Fibroblast of gingiva (primary cell): ENCODE data around the gene GOLGA5.
"Not testable (repeated sequence)": the region's sequence is repeated elsewhere in the genome, so short reads cannot be mapped to it uniquely, and the experiment has no call there.

Experiments
- DNase-seq: peaks from one replicate; pipeline ENCODE4 v3.0.0-alpha.2; 2011; ENCODE audit warnings: low read depth

The GOLGA5 gene

DNA sequence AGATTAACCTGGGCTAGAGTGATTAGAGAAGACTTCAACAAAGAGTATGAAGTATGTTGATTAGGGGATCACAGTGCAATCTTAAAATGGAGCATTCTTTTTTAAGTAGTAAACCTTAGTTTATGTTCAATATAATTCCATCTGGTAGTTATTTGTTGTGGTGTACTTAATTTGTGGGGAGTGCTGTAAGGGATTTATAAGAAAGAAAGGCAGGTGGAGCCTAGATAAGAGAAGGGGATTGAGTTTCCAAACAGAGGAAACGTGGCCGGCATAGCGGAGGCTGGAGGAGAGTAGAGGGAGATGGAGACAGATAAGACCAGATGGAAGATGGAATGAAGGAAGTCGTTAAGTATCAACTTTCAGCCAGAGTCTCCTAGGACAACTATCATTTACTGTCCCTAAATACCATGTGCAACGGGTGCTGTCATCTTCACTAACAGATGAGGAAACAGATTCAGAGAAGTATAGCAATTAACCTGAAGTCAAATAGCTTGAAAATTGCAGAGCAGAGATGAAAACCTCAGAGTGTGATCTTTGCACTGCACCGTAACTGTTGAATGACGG lies 38.1 kb downstream of the GOLGA5 start:
- DNase-seq = no peak

GRCh38 chr14:92841930-92842329 lies 47.8 kb downstream of the GOLGA5 start:
- no peak for DNase-seq

DNA sequence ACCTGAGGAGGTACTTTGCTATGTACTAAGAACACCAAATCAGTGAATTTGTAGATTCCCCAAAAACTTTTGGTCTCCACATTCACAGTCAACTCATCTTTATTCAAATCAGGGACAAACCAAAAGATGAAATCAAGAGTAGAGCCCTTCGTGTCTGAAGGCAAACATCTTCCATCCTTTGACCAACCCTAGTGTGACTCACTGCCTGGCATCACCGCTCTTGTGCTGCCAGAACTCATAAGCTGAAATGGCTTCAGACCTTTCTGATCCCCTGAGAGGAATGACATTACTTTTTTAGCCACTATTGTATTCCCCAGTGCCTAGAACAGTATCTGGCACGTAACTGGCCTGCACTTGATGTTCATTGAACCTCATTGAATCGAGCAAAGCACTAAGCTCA lies 50.1 kb downstream of the GOLGA5 start:
- no peak for DNase-seq

DNA sequence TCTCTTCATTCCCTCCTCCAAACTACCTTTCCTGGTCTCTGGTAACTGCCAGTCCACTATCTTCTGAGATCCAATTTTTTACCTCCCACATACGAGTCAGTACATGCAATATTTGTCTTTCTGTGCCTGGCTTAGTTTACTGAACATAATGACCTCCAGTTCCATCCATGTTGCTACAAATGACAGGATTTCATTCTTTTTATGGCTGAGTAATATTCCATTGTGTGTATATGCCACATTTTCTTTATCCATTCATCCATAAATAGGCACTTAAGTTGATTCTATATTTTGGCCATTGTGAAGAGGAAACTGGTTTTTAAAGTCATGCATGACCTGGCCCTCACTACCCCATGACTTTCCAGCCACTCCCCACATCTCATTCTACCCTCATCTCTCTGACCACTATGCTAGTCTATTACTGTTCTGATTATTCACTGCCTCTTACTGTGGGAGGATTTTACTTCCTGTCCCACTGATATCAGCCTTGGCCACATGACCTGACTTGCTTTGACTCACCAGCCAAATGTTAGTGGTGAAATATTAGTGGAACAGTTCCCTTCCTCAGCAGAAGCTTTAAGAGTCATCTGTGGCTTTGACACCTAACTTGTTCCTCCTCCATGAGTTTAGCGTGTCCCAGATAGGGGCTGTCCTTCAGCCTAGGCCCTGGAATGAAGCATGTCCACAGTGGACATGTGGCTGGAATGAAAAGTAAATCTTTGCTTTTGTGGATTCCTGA lies 52.2 kb downstream of the GOLGA5 start:
- peak; percentile 27 for DNase-seq

DNA sequence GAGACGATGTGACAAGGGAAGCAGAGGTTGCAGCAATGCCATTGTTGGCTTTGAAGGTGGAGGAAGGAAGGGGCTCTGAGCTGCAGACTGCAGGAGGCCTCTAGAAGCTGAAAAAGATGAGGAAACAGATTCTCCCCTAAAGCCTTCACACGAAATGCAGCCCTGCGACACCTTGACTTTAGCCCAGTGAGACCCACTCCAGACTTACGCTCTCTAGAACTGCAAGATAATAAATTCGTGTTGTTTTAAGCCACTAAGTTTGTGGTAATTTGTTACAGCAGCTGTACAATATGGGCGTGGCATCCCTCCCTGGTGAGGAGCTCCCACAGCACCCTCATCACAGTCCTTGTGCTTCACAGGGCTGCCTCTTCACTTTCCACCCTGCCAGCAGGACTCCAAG lies 53.2 kb downstream of the GOLGA5 start:
- DNase-seq = no peak

- no peak for DNase-seq
These were observed 53.6 kb downstream of the GOLGA5 start for GRCh38 chr14:92847749-92848148.

GRCh38 chr14:92848887-92849286 lies 54.8 kb downstream of the GOLGA5 start:
- DNase-seq = no peak

DNA sequence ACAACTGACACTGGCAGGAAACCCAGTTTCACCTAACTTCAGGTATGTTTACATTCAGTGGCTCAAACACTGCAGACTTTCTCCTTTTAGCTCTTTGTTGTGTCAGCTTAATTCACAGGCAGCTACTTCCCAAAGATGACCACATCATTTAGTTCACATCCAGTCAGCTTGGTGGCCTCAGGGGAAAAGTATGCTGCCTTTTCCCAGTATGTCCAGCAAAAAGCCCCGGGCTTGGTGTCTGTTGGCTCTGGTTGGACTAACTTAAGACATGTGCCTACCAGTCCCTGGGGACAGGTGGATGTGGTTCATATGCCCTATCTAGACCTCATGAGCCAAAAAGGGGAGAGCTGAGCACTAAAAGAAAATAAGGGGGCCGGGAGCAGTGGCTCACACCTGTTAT lies 56.4 kb downstream of the GOLGA5 start:
- peak; percentile 39 for DNase-seq

DNA sequence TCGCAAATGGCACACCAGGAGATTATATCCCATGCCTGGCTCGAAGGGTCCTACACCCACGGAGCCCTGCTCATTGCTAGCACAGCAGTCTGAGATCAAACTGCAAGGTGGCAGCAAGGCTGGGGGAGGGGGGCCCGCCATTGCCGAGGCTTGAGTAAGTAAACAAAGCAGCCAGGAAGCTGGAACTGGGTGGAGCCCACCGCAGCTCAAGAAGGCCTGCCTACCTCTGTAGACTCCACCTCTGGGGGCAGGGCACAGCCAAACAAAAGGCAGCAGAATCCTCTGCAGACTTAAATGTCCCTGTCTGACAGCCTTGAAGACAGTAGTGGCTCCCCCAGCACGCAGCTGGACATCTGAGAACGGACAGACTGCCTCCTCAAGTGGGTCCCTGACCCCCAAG lies 59.0 kb downstream of the GOLGA5 start:
- DNase-seq = not testable (repeated sequence)

DNA sequence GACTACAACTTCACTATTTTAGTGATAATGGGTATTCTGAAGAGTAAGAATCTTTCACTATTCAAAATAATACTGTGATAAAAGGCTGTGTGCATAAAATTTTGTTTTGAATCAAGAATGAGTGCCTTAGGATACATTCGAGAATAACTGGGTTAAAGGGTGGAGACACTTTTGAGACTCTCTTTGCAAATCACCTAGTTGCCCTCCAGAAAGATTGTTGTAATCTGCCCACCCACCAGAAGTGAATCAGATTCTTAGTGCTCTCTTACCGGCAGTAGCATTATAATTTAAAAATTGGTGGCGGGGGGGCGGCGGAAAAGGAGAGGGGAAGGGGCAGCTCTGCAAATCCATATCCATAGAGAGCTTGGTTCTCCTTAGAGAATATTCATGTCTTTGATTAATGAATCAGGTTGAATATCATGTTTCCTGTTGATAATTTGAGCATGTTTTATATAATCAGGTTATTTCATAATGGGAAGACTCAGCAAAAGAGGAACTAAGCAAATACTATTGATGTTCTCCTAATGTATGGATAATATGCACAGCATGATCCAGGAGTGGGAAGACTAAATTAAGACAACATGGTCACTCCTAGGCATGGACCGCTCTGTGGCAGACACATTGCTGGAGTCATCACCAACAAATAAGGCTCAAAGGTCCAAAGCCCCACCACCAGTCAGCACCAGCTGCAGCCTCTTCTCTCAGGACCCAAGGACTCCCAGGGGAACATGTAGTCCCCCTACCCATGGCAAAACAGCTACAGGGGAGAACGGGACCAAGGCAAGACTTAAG lies 66.1 kb downstream of the GOLGA5 start:
- no peak for DNase-seq

DNA sequence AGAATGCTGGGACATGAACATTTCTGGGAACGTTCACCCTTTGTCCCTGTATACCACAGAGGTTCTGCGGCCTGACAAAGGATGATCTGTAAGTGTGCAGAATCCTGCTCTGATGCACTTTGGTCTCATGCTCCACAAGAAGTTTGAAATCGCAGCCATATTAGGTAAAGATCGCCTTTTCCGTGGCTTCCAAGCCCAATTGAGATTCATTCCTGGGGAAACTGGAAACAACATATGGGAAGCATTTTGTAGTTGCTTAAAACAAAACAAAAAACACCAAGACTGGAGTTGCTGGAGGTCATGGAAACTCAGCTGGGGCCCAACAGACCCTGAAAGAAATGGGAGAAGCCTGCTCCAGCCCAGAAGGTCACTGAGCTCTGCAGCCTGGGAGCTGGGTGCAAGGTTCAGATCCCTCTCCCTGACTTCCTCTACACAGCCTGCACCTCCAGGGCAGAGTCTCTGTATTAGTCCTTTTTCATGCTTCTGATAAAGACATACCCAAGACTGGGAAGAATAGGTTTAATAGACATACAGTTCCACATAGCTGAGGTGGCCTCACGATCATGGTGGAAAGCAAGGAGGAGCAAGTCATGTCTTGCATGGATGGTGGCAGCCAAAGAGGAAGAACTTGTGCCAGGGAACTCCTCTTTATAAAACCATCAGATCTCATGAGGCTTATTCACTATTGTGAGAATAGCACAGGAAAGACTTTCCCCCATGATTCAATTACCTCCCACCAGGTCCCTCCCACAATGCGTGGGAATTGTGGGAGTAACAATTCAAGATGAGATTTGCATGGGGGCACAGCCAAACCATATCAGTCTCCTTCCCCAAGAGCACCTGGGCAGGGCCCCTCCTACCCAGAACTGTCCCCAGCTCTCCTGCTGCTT lies 68.0 kb downstream of the GOLGA5 start:
- DNase-seq = no peak

DNA sequence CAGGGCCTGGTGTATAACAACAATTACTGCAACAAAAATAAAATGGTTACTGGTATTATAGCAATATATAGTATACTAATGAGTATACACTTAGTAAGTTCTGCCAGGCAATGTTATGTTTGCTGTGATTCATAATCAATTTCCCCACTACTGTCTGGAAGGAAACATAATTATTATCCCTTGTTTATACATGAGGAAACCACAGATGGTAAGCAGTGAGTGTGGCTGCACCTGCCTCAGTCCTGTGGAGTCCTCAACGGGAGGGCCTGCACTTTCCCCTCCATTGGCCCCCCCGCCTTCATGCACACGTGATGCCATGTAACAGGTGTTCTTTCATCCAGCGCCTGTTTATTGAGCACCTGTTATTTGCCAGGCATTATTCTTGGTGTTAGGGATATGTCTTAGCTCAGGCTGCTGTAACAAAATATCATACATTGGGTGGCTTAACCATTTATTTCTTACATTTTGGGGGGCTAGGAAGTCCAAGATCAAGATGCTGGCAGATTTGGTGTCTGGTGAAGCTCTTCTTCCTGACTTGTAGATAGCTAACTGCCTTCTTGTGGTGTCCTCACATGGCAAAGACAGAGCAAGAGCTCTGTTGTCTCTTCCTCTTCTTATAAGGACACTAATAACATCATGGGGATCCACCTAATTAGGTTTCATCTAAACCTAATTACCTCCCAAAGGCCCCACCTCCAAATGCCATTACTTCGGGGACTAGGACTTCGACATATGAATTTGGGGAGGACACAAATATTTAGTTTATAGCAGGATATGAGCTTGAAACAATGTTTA lies 69.4 kb downstream of the GOLGA5 start:
- DNase-seq = no peak

GRCh38 chr14:92865674-92866073 lies 71.6 kb downstream of the GOLGA5 start:
- no peak for DNase-seq

GRCh38 chr14:92866181-92866752 lies 72.2 kb downstream of the GOLGA5 start:
- no peak for DNase-seq

DNA sequence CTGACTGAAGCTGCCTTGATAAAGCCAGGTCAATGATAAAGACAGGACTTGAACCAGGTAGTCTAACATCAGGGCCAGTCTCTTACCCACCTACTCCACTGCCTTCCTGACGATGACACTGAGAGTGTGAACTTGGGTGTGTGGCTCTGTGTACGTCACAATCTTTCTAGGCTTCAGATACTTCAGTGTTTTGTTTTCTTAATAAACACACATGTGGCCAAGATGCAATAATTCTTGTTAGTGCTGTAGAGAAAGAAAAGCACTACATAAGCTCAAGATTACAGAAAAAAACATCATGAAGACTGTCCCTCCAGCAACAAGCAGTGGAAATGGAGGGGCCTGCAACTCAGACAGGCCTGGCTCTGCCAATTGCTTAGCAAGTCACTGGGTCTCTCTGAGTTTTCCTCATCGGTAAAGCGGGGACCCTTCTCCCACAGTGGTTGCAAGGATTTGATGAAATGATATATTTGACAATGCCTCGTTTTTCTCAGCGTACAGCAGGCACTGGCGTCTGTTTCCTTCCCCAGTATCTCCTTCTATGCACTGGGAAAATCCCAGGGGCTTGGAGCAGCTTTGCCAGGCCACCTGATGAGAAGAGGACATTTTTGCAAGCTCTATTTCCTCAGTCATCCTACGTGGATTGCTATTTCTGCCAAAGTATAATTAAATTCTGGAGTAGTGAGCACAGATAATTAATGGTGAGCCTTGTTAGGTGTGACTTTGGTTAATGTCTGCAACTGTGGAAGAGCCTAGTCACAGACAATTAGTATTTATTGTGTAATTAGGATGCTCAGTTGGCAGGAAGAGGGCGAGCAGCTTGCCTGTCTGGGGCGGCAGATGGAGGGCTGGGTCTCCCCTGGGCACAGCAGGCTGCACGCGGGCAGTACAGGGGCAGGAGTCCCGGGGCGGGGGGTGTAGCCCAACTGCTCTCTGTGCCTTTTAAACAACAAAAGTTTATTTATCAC lies 73.1 kb downstream of the GOLGA5 start:
- no peak for DNase-seq

- no peak for DNase-seq
These were observed 81.0 kb downstream of the GOLGA5 start for GRCh38 chr14:92874962-92875661.

- DNase-seq = no peak
These were observed 83.8 kb downstream of the GOLGA5 start for GRCh38 chr14:92877757-92878431.

DNA sequence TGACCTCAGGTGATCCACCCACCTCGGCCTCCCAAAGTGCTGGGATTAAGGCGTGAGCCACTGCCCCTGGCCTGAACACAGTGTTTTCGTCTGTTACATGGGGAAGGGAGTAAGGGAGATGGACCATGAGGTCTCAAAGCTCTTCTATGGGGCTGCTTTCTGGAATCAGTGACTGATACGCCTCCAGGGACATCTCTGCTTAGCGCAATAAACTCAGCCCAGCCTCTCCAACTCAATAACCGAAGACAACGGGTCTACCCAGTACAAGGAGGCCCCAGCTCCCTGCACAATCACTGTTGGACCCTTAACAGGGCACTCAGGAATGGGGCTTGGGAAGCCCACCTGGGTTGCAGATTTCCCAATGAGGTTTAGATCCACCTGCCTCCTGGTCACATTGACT lies 86.2 kb downstream of the GOLGA5 start:
- no peak for DNase-seq

- peak; percentile 55 for DNase-seq
These were observed 86.7 kb downstream of the GOLGA5 start for GRCh38 chr14:92880851-92881250.
